Heart left ventricle (tissue), 16 donors: ENCODE data around the gene SUMO3. TPM values are rescaled to one million over a fixed set of nuclear protein-coding genes. Genes with fewer than 3 reads are reported as not detected.
A peak's percentile ranks its signal among the peaks of the same experiment; 100 is the strongest.

Experiments used
- ATAC-seq, 4 donors: fragments of 200-7000 bp; cut with Tn5 transposase; one replicate each; pipeline ENCODE4 v1.9.1; 2020 to 2022; ENCODE audit warnings: moderate library complexity in 4 of 4, mild to moderate bottlenecking in 3 of 4, moderate number of reproducible peaks in 1 of 4
- DNase-seq, 5 donors: peaks; one replicate each; pipeline ENCODE4 v3.0.0-alpha.2; 2020
- H3K27ac ChIP-seq, 12 donors: fragments of 200-600 bp; sonication (generic) in 4 of 12; one replicate each; pipeline versions ENCODE4 v1.5.0 to v1.8.0; 2016 to 2022; ENCODE audit warnings: mild to moderate bottlenecking in 2 of 12
- H3K27me3 ChIP-seq, 9 donors: fragments of 200-600 bp; sonication (generic) in 2 of 9; one replicate each; pipeline versions ENCODE4 v1.5.1 to v1.8.0; 2016 to 2022; ENCODE audit warnings: mild to moderate bottlenecking in 3 of 9
- H3K36me3 ChIP-seq, 9 donors: fragments of 200-600 bp; sonication (generic) in 2 of 9; one replicate each; pipeline versions ENCODE4 v1.5.0 to v1.8.0; 2018 to 2022; ENCODE audit warnings: mild to moderate bottlenecking in 2 of 9
- H3K4me1 ChIP-seq, 12 donors: fragments of 200-600 bp; sonication (generic) in 4 of 12; one replicate each; pipeline versions ENCODE4 v1.5.0 to v1.8.0; 2016 to 2022; ENCODE audit warnings: mild to moderate bottlenecking in 3 of 12
- H3K4me3 ChIP-seq, 12 donors: fragments of 200-600 bp; sonication (generic) in 4 of 12; one replicate each; pipeline versions ENCODE4 v1.5.0 to v1.8.0; 2017 to 2022; ENCODE audit warnings: mild to moderate bottlenecking in 9 of 12, moderate library complexity in 4 of 12
- H3K9me3 ChIP-seq, 12 donors: fragments of 200-600 bp; sonication (generic) in 4 of 12; one replicate each; pipeline versions ENCODE4 v1.5.0 to v1.8.0; 2016 to 2022; ENCODE audit warnings: mild to moderate bottlenecking in 1 of 12
- POLR2A ChIP-seq, 2 donors: fragments of 450-650 bp; IDR thresholded peaks; one replicate each; pipeline ENCODE4 v1.6.1; 2017; ENCODE audit warnings: antibody characterized with exemption in 2 of 2, mild to moderate bottlenecking in 2 of 2, moderate library complexity in 2 of 2
- WGBS, 4 donors: extraction: QIAGEN DNeasy Blood & Tissue Kit in 2 of 4; methylation state at CpG; one replicate each; pipeline versions ENCODE4 v1.1.5 to v1.1.7; 2013 to 2018; 5-methylcytosine and 5-hydroxymethylcytosine counted together
- intact Hi-C, 10 donors: fragments of 100-400 bp; cut with DNase I; formaldehyde crosslinking; loops; one replicate each; pipeline versions ENCODE4 v1.11.1 to v1.14.2; 2022
- polyA plus RNA-seq, 2 donors: library from polyadenylated mRNA; stranded (reverse); fragments of 200-250 nt; gene quantifications; one replicate each; pipeline ENCODE4 v1.2.3, GENCODE V29; 2013
- total RNA-seq, 9 donors: library from RNA; depleted of rRNA in 2 of 9; stranded (reverse); fragments of >200 nt in 2 of 9; fragmentation: NEBNext Ultra II Directional in 3 of 9; extraction: Animal tissue kit (Norgen Biotek cat#: 25700) in 3 of 9; gene quantifications; one replicate each; pipeline versions ENCODE4 v1.1.0 to v1.2.4, GENCODE V29; 2016 to 2023
- TF ChIP-seq, protein P1 (sequence below), 12 donors: fragments of 200-600 bp; sonication (generic) in 4 of 12; IDR thresholded peaks; one replicate each; pipeline versions ENCODE4 v1.5.0 to v1.8.0; 2018 to 2022; ENCODE audit warnings: antibody characterized with exemption in 12 of 12, mild to moderate bottlenecking in 5 of 12
- donor health status: ischemic (EF 13 %, LVEDD 7.1; RV severe dilation, severe dysfunction).
- donor health status: healthy with polysubstance abuse.
- donor health status: DM: no; HTN: yes; CAD: no.
- donor health status: DM: no; HTN: no; CAD: no.
- donor health status: ischemic (EF 25% LVEDD 6.9; RV normal size, moderate dysfunction).
- donor health status: ischemic (EF 25% LVEDD 5.7; RV mildly dilated, moderate dysfunction).
- donor health status: healthy.
- donor health status: DM: yes; HTN: yes; CAD: no.
- donor health status: ischemic (EF 35%, LVEDD 5.7; RV mildly dilated, moderate dysfunction).
- donor health status: nonischemic (EF 11% LVEDD 7.7; RV severe dilation, severe dysfunction).
- donor health status: DM: yes; HTN: yes; CAD: no.
- donor health status: PGD.
- donor health status: ischemic (EF 29% LVEDD 5.4; RV normal size, mild dysfunction).
- donor health status: nonischemic (EF 23%, LVEDD 6.1; RV moderate dilation, normal function).

The SUMO3 gene
- total and polyA plus RNA-seq, 11 donors = 22.0 to 108 (median 78.1) TPM

DNA sequence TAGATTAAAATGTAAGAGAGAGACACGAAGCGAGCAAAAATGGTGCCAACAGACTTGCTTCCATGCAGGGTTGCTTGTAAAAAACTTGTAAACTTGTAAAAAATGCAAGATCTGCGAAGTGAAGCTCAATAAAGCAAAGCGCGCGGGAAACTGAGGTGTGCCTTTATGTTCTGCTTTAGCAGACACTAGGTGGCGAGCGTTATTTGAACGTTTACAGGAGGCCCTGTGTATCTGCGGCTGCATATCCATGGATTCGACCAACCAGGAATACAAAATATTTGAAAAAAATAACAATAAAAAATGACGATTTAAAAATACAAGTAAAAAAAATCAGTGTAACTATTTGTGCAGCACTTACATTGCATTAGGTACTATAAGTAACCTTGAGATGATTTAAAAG lies 17.8 kb downstream of the SUMO3 start:
- ATAC-seq (no peak), DNase-seq (no peak)
- WGBS, 4 donors = 51 to 56% (median 53%) methylated on average over 12 of the region's 12 CpGs
- intact Hi-C loops = loop anchor here in 9 of 10 donors (2.0 to 5.0 kb wide), 7 partner anchors 72 to 137 kb away; partner anchors contain the start of gene PTTG1IP (in 6 of the 9)
- Histone ChIP-seq H3K9me3 (no peaks in the 10 kb centered on the region), H3K36me3 (peaks cover 0 to 46% (median 28%) of the 10 kb centered on the region in 9 donors), H3K27me3 (no peaks in the 10 kb centered on the region), H3K4me1 (peaks cover 0 to 39% (median 21%) of the 10 kb centered on the region in 12 donors), H3K27ac (no peak overlapping the region), H3K4me3 (peak overlapping the region in 8 of 12 donors; percentile 73 to 96 (median 88))
- TF ChIP-seq, protein P1, sequence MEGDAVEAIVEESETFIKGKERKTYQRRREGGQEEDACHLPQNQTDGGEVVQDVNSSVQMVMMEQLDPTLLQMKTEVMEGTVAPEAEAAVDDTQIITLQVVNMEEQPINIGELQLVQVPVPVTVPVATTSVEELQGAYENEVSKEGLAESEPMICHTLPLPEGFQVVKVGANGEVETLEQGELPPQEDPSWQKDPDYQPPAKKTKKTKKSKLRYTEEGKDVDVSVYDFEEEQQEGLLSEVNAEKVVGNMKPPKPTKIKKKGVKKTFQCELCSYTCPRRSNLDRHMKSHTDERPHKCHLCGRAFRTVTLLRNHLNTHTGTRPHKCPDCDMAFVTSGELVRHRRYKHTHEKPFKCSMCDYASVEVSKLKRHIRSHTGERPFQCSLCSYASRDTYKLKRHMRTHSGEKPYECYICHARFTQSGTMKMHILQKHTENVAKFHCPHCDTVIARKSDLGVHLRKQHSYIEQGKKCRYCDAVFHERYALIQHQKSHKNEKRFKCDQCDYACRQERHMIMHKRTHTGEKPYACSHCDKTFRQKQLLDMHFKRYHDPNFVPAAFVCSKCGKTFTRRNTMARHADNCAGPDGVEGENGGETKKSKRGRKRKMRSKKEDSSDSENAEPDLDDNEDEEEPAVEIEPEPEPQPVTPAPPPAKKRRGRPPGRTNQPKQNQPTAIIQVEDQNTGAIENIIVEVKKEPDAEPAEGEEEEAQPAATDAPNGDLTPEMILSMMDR (IDR thresholded peaks at IDR 0.05) = peak in 10 of 12 donors; percentile 15 to 47 (median 30)
- TF ChIP-seq POLR2A (IDR thresholded peaks at IDR 0.05) = no peak

DNA sequence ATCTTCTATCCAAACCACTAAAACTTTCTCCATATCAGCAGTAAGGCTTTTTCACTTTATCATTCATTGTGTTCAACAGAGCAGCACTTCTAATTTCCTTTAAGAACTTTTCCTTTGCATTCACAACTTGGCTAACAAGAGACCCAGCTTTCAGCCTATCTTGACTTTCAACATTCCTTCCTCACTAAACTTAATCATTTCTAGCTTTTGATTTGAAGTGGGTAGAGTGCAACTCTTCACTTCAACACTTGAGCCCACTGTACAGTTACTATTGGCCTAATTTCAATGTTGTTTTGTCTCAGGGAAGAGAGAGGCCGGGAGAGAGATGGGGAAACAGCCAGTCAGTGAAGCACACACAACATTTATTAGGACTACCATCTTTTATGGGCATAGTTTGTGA lies 18.2 kb downstream of the SUMO3 start:
- WGBS, 4 donors = 54 to 64% (median 55%) methylated on average over 1 of the region's 1 CpG
- peak overlapping the region in 1 of 12 donors; percentile 84 for H3K4me3 ChIP-seq
- ATAC-seq = no peak
- no peak overlapping the region for H3K27ac ChIP-seq
- H3K27me3 ChIP-seq = no peaks in the 10 kb centered on the region
- peaks cover 0 to 41% (median 24%) of the 10 kb centered on the region in 9 donors for H3K36me3 ChIP-seq
- H3K9me3 ChIP-seq = no peaks in the 10 kb centered on the region
- TF ChIP-seq, protein P1 (IDR thresholded peaks at IDR 0.05) = no peak
- TF ChIP-seq POLR2A (IDR thresholded peaks at IDR 0.05) = no peak
- DNase-seq = no peak
- intact Hi-C loops = loop anchor here in 9 of 10 donors (2.0 to 10.0 kb wide), 10 partner anchors 73 to 495 kb away; partner anchors contain the start of genes PTTG1IP (in 6 of the 9) and PFKL (in 1 of the 9)
- peaks cover 0 to 39% (median 23%) of the 10 kb centered on the region in 12 donors for H3K4me1 ChIP-seq

DNA sequence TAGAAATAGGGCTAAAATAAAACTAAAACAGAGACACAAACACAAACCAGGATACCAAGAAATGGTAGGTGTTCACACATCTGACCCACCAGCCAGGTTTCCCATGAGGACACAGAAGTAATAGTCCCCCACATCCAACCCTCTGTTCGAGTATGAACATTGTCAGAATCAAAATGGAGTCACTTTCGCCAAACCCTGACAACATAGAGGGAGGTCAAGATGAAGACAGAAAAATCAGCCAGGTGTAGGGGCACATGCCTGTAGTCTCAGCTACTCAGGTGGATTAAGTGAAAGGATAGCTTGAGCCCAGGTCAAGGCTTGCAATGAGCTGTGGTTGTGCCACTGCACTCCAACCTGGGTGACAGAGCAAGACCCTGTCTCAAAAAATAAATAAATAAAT lies 20.1 kb downstream of the SUMO3 start:
- no peak for TF ChIP-seq POLR2A (IDR thresholded peaks at IDR 0.05)
- TF ChIP-seq, protein P1 (IDR thresholded peaks at IDR 0.05) = no peak
- Histone ChIP-seq H3K4me1 (peaks cover 0 to 38% (median 31%) of the 10 kb centered on the region in 12 donors), H3K9me3 (no peaks in the 10 kb centered on the region), H3K27me3 (no peaks in the 10 kb centered on the region), H3K4me3 (no peak overlapping the region), H3K36me3 (peaks cover 0 to 31% (median 21%) of the 10 kb centered on the region in 9 donors), H3K27ac (no peak overlapping the region)
- ATAC-seq (no peak), DNase-seq (no peak)
- WGBS, 4 donors = 87 to 98% (median 93%) methylated on average over 2 of the region's 2 CpGs
- intact Hi-C loops = loop anchor here in 3 of 10 donors (10.0 kb wide), 3 partner anchors 283 to 493 kb away; partner anchors contain the start of gene PFKL (in 1 of the 3)

DNA sequence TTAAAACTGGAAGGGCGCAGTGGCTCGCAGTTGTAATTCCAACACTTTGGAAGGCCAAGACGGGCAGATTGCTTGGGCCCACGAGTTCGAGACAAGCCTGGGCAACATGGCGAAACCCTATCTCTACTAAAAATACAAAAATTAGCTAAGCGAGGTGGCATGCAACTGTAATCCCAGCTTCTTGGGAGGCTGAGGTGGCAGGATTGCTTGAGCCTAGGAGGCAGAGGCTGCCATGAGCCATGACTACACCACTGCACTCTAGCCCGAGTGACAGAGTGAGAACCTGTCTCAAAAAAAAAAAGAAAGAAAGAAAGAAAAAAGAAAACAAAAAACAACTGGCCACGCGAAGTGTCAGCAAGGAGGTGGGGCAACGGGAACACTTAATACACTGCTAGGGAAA lies 22.5 kb downstream of the SUMO3 start:
- 83 to 91% (median 89%) methylated on average over 11 of the region's 11 CpGs for WGBS, 4 donors
- Histone ChIP-seq H3K36me3 (peaks cover 0 to 42% (median 21%) of the 10 kb centered on the region in 9 donors), H3K27me3 (no peaks in the 10 kb centered on the region), H3K4me3 (no peak overlapping the region), H3K9me3 (no peaks in the 10 kb centered on the region), H3K27ac (no peak overlapping the region), H3K4me1 (peaks cover 0 to 28% (median 19%) of the 10 kb centered on the region in 12 donors)
- ATAC-seq (no peak), DNase-seq (no peak)
- no peak for TF ChIP-seq POLR2A (IDR thresholded peaks at IDR 0.05)
- TF ChIP-seq, protein P1 (IDR thresholded peaks at IDR 0.05) = no peak
- intact Hi-C loops = loop anchor here in 3 of 10 donors (10.0 kb wide), 3 partner anchors 281 to 491 kb away; partner anchors contain the start of gene PFKL (in 1 of the 3)
